Gastrocnemius medialis (tissue), 4 donors: ENCODE measurements around the gene GRM6.

Source experiments
- POLR2A ChIP-seq, 2 donors: fragments of 450-650 bp; IDR thresholded peaks; one replicate each; pipeline ENCODE4 v1.6.1; 2017; ENCODE audit warnings: antibody characterized with exemption in 2 of 2, mild to moderate bottlenecking in 2 of 2, moderate library complexity in 2 of 2
- TF ChIP-seq, protein P1 (sequence below), 5 experiments: fragments of 450-650 bp in 3 of 5; fragments of 200-600 bp in 2 of 5; sonication (generic) in 2 of 5; IDR thresholded peaks in 4 of 5; conservative IDR thresholded peaks in 1 of 5; 1 replicate in 4 of 5; 2 replicates in 1 of 5; pipeline ENCODE4 v1.5.1; 2016 to 2019; ENCODE audit warnings: antibody characterized with exemption in 5 of 5, mild to moderate bottlenecking in 3 of 5, moderate library complexity in 3 of 5

DNA sequence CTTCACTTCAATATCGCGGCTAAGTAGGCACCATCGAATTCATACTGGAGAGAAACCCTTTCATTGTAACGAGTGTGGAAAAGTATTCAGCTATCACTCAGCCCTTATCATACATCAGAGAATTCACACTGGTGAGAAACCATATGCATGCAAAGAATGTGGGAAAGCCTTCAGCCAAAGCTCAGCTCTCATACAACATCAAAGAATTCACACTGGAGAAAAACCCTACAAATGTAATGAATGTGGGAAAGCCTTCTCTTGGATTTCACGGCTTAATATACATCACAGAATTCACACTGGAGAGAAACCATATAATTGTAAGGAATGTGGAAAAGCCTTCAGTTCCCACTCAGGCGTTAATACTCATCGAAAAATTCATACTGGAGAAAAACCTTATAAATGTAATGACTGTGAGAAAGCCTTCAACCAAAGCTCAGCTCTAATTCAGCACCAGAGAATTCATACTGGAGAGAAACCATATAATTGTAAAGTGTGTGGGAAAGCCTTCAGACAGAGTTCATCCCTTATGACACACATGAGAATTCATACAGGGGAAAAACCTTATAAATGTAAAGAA lies 38.0 kb upstream of the GRM6 start:
- TF ChIP-seq, protein P1, sequence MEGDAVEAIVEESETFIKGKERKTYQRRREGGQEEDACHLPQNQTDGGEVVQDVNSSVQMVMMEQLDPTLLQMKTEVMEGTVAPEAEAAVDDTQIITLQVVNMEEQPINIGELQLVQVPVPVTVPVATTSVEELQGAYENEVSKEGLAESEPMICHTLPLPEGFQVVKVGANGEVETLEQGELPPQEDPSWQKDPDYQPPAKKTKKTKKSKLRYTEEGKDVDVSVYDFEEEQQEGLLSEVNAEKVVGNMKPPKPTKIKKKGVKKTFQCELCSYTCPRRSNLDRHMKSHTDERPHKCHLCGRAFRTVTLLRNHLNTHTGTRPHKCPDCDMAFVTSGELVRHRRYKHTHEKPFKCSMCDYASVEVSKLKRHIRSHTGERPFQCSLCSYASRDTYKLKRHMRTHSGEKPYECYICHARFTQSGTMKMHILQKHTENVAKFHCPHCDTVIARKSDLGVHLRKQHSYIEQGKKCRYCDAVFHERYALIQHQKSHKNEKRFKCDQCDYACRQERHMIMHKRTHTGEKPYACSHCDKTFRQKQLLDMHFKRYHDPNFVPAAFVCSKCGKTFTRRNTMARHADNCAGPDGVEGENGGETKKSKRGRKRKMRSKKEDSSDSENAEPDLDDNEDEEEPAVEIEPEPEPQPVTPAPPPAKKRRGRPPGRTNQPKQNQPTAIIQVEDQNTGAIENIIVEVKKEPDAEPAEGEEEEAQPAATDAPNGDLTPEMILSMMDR (IDR thresholded peaks at IDR 0.05 in 4 of 5, conservative IDR thresholded peaks at IDR 0.05 in 1 of 5): no peak
- TF ChIP-seq POLR2A (IDR thresholded peaks at IDR 0.05): no peak
